Colon (tissue), 2 donors: Measurements from ENCODE around the gene SEC24B.

Experiments
- FAIRE-seq: peaks from 2 replicates; lab custom pipeline; 2012; peaks lifted over from hg19 to GRCh38; lab: Jason Lieb, UNC
- donor health status: control.
- donor health status: control.

The SEC24B gene

DNA sequence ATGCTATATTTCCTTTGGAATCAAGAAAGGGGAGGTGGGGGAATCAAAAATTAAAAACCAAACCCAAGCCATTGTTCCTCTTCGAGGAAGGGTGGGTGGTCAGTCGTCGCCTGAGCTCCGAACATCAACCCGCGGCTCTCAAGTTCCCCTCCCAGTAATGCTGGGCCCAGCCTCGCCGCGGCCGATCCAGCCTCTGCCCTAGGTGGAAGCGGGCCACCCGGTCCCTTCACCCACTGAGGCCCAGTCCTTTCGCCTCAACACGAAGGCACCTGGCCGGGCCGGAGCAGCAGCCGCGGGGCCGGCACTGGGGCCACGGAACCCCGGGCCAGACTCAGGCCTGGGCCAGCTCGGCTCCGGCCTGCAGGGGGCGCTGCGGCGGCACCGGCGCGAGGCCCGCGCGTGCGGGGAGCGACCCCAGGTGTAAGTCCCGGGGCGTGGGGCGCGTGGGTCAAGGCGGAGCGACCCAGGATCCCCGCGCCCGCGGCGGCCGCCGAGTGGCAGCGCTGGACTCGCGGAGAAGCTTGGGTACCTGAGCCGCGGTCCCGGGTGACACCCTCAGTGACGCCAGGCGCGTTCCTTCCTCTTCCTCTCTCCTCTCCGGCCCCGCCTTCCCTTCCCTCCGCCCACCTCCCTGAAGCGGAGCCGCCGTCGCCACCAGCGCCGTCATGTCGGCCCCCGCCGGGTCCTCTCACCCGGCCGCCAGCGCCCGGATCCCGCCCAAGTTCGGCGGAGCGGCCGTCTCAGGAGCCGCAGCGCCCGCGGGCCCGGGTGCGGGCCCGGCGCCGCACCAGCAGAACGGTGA is at the start of gene SEC24B:
SEC24B (plus strand) TSS at position 611 of the 802 bp plus-strand sequence; CDS start at position 666, 55 bp downstream.
- FAIRE-seq, result no peak

DNA sequence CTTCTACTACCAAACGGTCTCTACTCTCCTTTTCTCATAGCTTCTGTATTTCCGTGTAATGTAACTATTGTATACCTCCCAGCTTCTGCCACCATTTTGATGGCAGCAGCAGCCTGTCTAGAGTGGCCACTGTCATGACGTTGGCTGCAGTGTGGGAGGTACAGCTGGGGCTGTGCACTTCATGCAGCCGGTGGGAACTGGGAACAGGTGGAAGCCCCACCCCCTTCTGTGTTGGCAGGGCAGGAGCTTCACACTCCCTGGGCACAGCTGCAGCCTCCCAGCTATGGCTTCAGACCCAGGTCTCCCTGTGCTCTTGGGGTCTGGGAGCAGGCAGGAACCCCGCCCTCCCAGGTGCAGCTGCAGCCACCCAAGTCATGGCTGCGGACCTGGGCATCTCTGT is 49.8 kb upstream of the SEC24B start:
- FAIRE-seq, result no peak

DNA sequence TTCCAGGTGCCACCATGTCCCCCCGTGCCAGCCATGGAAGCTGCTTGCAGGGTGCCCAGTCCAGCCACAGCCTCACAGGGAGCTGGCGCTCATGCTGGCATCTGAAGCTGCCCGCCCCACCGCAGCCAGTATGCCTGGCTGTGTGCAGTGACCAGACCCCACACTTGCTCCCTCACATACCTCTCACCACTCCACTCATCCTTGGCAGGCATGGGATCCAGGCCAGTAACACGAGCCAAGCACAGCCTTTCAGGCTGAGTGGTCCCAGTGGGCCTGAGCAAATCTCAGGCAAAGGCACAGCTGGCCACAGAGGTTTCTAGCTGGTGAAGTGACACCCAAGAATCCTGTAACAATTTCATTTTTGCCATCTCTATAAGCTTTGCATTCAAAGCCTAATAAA is 48.4 kb upstream of the SEC24B start:
- no peak for FAIRE-seq

DNA sequence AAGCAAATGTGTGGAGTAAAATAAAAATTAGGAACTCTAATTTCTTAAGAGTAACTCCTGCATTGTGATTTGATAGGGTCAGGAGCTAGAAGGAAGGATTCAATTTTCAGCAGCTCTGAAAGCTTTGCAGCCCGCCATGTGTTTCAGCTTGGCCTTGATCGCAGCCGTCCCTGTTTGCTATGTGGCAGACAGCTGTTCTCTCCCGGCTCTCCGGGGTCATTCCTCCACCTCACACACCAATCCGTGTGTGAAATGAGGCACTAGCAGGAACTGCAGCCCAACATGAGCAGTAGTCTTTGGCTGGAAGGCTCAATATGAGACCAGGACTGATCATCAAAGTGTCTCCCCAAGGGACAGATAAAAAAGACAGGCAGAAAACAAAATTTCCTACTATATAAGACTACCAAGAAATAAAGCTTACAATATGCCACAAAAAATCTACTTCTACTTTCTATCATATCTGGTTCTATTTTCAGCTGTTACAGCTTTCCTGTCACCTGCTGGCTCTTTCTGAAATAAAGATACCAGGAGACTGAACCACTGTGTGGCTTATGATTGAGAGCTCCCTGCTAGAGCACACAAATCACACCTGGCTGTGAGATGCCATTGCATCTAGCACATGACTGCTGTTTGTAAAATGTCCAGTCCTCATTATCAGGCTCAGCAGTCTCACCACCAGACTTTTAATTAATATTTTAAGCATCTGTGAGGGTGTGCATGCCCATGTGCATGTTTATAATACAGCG is 44.1 kb upstream of the SEC24B start:
- FAIRE-seq, result no peak

- FAIRE-seq, result no peak
Measured at GRCh38 chr4:109390115-109390768, 43.4 kb upstream of the SEC24B start.

GRCh38 chr4:109395694-109396093 is 37.9 kb upstream of the SEC24B start:
- FAIRE-seq, result no peak

- no peak for FAIRE-seq
Measured at GRCh38 chr4:109398928-109399327, 34.7 kb upstream of the SEC24B start.

GRCh38 chr4:109406337-109406931 is 27.2 kb upstream of the SEC24B start:
- no peak for FAIRE-seq

GRCh38 chr4:109407027-109407737 is 26.4 kb upstream of the SEC24B start:
- FAIRE-seq, result no peak

- FAIRE-seq, result no peak
Measured at GRCh38 chr4:109408711-109409110, 24.9 kb upstream of the SEC24B start.

DNA sequence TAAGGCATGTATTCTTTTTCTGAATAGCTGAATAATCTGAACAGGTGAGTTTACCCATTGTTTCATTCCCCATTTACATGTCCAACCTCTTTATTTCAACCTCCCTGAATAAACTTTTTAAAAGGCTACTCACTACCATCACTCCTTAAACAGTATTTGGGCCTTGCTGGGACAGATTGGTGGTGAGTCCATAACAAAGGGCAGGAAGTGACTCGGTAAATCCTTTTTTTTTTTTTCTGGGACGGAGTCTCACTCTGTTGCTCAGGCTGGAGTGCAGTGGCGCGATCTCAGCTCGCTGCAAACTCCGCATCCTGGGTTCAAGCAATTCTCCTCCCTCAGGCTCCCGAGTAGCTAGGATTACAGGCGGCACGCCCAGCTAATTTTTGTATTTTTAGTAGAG is 23.4 kb upstream of the SEC24B start:
- no peak for FAIRE-seq

- FAIRE-seq, result no peak
Measured at GRCh38 chr4:109410776-109411175, 22.8 kb upstream of the SEC24B start.

- no peak for FAIRE-seq
Measured at GRCh38 chr4:109411964-109412363, 21.7 kb upstream of the SEC24B start.

DNA sequence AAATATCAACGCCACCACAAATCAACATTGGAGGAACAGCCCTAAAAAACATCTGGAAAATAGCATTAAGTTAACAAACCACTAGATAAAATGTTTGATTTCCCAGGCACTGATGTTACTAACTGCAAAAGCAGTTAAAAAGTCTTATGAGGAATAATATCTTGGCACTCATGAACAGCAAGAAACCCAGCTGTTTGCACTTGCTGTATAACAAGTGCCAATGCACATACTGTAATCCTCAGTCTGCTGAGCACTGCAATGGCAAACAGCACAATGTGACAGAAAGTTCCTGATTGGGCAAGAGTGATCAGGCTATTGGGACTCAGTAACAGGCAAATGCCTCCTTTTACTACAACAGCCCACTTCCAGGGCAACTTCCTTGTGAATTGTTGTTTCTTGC is 20.8 kb upstream of the SEC24B start:
- no peak for FAIRE-seq

- FAIRE-seq, result no peak
Measured at GRCh38 chr4:109414938-109415337, 18.7 kb upstream of the SEC24B start.

- FAIRE-seq, result no peak
Measured at GRCh38 chr4:109418588-109418987, 15.0 kb upstream of the SEC24B start.

DNA sequence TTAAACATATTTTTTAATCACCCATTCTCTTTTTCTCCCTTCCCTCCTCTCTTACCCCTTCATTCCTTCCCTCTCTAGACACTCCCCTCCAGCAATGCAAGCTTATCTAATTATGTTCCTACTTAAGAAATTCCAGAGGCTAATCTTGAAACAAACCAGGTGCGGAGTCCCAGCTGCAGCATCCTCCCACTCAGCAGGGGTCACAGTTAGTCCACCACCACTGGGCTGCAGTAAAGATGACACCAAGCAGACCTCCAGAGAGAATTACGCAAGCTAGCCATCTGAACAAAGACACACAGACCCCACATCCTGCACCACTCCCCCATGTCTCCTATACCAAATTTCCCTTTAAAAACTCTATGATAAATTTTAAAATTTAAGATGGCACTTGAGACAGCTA is 13.9 kb upstream of the SEC24B start:
- FAIRE-seq, result no peak

DNA sequence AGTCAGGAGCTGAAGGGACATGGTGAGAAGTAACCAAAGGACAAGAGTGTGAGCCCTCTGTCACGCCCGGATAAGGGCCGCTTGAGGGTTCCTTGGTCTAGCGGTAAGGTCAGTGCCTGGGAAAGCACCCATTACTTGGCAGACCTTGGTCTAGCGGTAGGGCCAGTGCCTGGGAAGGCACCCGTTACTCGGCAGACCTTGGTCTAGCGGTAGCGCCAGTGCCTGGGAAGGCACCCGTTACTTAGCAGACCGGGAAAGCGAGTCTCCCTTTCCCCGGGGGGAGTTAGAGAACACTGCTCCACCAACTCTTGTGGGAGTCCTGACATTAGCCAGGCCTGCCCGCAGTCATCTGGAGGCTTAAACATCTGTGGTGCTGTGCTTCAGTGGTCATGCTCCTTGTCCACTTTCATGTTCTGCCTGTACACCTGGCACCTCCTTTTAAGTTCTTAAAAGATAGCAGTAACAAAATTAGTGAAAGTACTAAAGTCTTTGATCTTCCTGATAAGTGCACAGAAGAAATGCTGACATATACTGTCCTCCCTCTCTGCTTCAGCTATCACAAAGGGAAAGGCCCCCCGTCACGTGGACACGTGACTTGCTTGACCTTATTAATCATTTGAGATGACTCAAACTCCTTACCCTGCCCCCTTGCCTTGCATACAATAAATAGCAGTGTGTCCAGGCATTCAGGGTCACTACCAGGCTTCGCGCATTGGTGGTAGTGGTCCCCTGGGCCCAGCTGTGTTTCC is 9.3 kb upstream of the SEC24B start:
- no peak for FAIRE-seq

DNA sequence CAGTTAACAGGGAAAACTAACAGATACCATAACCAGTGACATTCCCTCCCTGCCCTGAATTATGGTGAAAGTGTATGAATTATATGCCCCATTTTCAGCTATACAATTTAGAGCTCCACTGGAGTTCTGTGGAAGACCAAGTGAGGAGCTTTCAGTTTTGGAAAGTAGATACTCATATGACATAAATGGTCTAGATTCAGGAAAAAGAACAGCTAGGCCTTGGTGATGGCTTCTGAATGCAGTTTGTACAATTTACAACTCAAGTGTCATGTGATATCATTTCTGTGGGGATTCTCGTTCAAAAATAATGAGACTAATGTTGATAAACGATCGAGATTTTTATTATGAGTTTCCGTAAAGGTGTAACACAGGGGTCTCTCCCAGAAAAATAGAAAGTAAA is 8.2 kb upstream of the SEC24B start:
- no peak for FAIRE-seq

DNA sequence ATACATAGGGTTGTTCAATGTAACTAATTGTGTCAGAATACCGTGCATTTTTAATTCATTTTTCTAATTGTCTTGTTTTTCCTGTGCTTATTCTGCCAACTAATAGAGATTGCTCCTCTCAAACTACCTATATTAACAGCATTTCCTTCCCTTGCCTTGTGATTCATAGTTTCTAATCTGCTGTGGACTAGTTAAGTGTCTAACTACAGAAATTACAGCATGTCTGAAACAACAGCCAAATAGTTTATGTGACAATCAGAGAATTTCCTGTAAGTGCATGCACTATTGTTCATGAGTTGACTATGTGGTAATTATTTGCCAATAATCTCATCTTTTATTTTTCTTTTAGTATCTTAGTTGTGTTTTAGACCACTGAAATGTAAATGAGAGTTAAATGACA is 4.1 kb upstream of the SEC24B start:
- FAIRE-seq, result no peak

- no peak for FAIRE-seq
Measured at GRCh38 chr4:109432203-109432602, 1.4 kb upstream of the SEC24B start.
